Activated B cell treated with CpG ODN at 0.5 μM for 24 hours (primary cell): Measurements from ENCODE around the gene FAAP100. TPM values are rescaled to one million over a fixed set of nuclear protein-coding genes. Genes with fewer than 3 reads are reported as not detected.
A peak's percentile ranks its signal among the peaks of the same experiment; 100 is the strongest.

Experiments
- ATAC-seq: fragments of 200-7000 bp; cut with Tn5 transposase; one replicate; pipeline ENCODE4 v1.10.0; 2021; ENCODE audit warnings: low read depth, mild to moderate bottlenecking, moderate library complexity
- CTCF ChIA-PET: fragments of 350-600 bp; sonication (Branson Sonifier 250); formaldehyde crosslinking; loops from one replicate; lab custom pipeline; 2021; ENCODE audit warnings: antibody characterized with exemption; lab: Charles Lee
- POLR2A ChIA-PET: fragments of 350-600 bp; sonication (Branson Sonifier 250); formaldehyde crosslinking; loops from one replicate; lab custom pipeline; 2021; ENCODE audit warnings: antibody characterized with exemption; lab: Charles Lee
- DNase-seq: peaks from one replicate; pipeline ENCODE4 v3.0.0; 2022
- H3K27ac Mint-ChIP-seq: one replicate; pipeline ENCODE4 v1.8.0; 2020; ENCODE audit warnings: mixed read lengths
- H3K27me3 Mint-ChIP-seq: one replicate; pipeline ENCODE4 v1.8.0; 2021; ENCODE audit warnings: mixed read lengths
- H3K36me3 Mint-ChIP-seq: one replicate; pipeline ENCODE4 v1.8.0; 2021; ENCODE audit warnings: low read depth, mixed read lengths
- H3K4me1 Mint-ChIP-seq: one replicate; pipeline ENCODE4 v1.8.0; 2021; ENCODE audit warnings: mixed read lengths
- H3K4me3 Mint-ChIP-seq: one replicate; pipeline ENCODE4 v1.8.0; 2020; ENCODE audit warnings: mild to moderate bottlenecking, mixed read lengths
- H3K9me3 Mint-ChIP-seq: one replicate; pipeline ENCODE4 v1.8.0; 2020; ENCODE audit warnings: mixed read lengths
- CTCF ChIP-seq: fragments of 200-600 bp; IDR thresholded peaks from one replicate; pipeline ENCODE4 v1.8.0; 2022; ENCODE audit warnings: antibody characterized with exemption, mild to moderate bottlenecking
- intact Hi-C: fragments of 100-400 bp; cut with micrococcal nuclease; formaldehyde crosslinking; loops from one replicate; pipeline ENCODE4 v1.15.1; 2024
- total RNA-seq: library from RNA; stranded (reverse); gene quantifications from 2 replicates; pipeline ENCODE4 v1.2.3, GENCODE V29; 2022

The FAAP100 gene
- total RNA-seq = 42.6 and 48.2 TPM in 2 replicates

- Mint-ChIP-seq H3K9me3 (no peaks in the 10 kb centered on the region), H3K4me3 (peak within 1 kb of the TSS; percentile 91), H3K36me3 (peaks cover 43% of the 10 kb centered on the region), H3K27ac (peak within 1 kb of the TSS; percentile 92), H3K27me3 (no peaks in the 10 kb centered on the region), H3K4me1 (peaks cover 45% of the 10 kb centered on the region)
- DNase-seq (peak; percentile 91), ATAC-seq (peak; percentile 64)
- no peak for TF ChIP-seq CTCF
- POLR2A ChIA-PET = interaction anchor here (0.7 to 8.1 kb wide), 16 partner anchors 9 to 319 kb away, joined by 3 to 188 read pairs (median 4); partner anchors contain the start of genes ACTG1, ARHGDIA, NDUFAF8 and SLC38A10
- CTCF ChIA-PET = interaction anchor here (0.9 to 2.7 kb wide), 4 partner anchors 33 to 267 kb away, joined by 4 to 7 read pairs (median 4); no protein-coding TSS in a partner anchor
- intact Hi-C loops = loop anchor here (1.0 to 5.0 kb wide), 7 partner anchors 9 to 300 kb away; partner anchors contain the start of genes ACTG1 and SLC38A10
Measured at GRCh38 chr17:81552244-81553017, at the start of gene FAAP100. Gene FAAP100 (minus strand): TSS chr17:81552353. CDS start chr17:81552330, 23 bp downstream.

DNA sequence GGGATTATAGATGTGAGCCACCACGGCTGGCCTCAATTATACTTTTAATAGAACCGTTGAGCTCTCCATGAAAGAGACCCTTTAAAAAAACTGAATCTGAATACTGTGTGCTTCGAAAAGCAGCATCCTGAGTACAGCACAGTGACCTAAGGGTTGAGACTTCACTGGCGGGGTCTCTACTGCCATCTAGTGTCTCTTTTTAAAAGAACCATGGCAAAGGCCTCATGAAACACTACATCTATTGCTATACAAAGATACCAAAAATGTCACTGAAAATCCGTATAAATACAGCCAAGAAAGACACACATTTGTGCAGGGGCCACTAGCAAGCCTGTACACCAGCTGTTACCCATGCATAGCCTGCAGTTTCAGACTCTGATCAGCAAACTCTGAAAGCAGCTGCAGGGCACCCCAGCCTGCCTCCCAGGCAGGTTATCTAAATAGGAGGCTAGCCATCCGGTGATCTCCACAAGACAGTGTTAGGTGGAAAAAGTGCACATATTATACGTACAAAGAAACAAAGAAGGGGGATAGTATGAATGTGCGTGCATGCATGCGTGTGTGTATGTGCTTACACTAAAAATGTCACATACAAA, 49.5 kb upstream of the FAAP100 start:
- Mint-ChIP-seq H3K27me3 (no peaks in the 10 kb centered on the region), H3K4me3 (no peak overlapping the region), H3K9me3 (no peaks in the 10 kb centered on the region), H3K4me1 (peaks cover 46% of the 10 kb centered on the region), H3K27ac (peak overlapping the region; percentile 57), H3K36me3 (peaks cover 63% of the 10 kb centered on the region)
- peak; percentile 63 for ATAC-seq
- intact Hi-C loops = loop anchor here (1.0 to 5.0 kb wide), 6 partner anchors 48 to 459 kb away; no protein-coding TSS in a partner anchor
- ChIA-PET POLR2A (interaction anchor here (1.1 to 3.0 kb wide), 5 partner anchors 49 to 93 kb away, joined by 3 to 15 read pairs (median 8); partner anchors contain the start of gene ACTG1), CTCF (interaction anchor here (0.7 to 3.3 kb wide), 18 partner anchors 14 to 459 kb away, joined by 3 to 23 read pairs (median 3); no protein-coding TSS in a partner anchor)
- TF ChIP-seq CTCF = peak; percentile 19
- no peak for DNase-seq

- CTCF ChIA-PET = interaction anchor here (0.9 to 3.3 kb wide), 9 partner anchors 40 to 457 kb away, joined by 3 to 23 read pairs (median 4); no protein-coding TSS in a partner anchor
- intact Hi-C loops = loop anchor here (5.0 kb wide), 1 partner anchor 308 kb away; no protein-coding TSS in a partner anchor
- H3K4me3 Mint-ChIP-seq = no peak overlapping the region
- peaks cover 61% of the 10 kb centered on the region for H3K36me3 Mint-ChIP-seq
- ATAC-seq = no peak
- DNase-seq = no peak
- H3K9me3 Mint-ChIP-seq = no peaks in the 10 kb centered on the region
- peak overlapping the region; percentile 46 for H3K27ac Mint-ChIP-seq
- peaks cover 48% of the 10 kb centered on the region for H3K4me1 Mint-ChIP-seq
- POLR2A ChIA-PET = interaction anchor here (0.5 to 3.0 kb wide), 5 partner anchors 36 to 87 kb away, joined by 3 to 15 read pairs (median 8); partner anchors contain the start of gene ACTG1
- no peaks in the 10 kb centered on the region for H3K27me3 Mint-ChIP-seq
- TF ChIP-seq CTCF = no peak
Measured at GRCh38 chr17:81599719-81600486, 47.8 kb upstream of the FAAP100 start.

DNA sequence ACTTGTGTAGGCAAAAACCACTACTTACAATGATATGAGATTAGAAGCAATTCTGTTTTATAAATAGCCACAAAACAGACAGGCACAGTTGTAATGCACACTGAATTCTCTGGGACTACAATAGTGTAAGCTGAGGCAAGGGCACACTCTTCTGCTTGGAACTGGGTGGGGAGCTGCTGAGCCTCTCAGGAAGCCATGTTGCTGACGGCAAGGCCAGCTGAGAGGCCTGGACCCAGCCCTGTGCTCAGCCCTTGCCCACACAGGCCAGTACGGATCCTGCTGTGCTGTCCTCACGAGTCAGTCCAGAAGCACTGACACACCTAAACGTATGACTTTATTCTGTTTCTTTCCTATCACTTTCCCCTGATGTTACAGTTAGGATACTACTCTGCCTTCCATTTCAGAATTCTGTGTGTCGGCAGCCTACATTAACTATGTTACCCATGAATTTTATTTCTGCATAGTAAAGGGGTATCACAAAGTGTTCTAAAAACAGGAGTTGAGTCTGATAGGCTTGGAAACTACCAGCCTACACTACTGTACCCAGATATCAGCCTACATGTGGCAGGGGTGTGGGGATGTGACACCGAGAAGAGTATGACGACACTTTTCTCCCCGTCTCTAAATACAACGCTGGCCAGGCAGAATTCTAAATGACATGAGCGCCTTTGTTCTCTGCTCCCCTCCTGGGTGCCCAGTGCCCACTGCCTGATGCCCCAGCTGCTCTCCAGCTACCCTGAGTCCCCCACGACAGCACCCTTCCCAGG, 41.1 kb upstream of the FAAP100 start:
- ChIA-PET POLR2A (no interaction called here), CTCF (no interaction called here)
- H3K9me3 Mint-ChIP-seq = no peaks in the 10 kb centered on the region
- no peak for DNase-seq
- ATAC-seq = no peak
- peaks cover 16% of the 10 kb centered on the region for H3K4me1 Mint-ChIP-seq
- no peak overlapping the region for H3K4me3 Mint-ChIP-seq
- no peaks in the 10 kb centered on the region for H3K27me3 Mint-ChIP-seq
- H3K27ac Mint-ChIP-seq = no peak overlapping the region
- H3K36me3 Mint-ChIP-seq = peaks cover 71% of the 10 kb centered on the region
- intact Hi-C loops = no loop called here
- TF ChIP-seq CTCF = no peak
